Esophagus squamous epithelium (tissue), 5 donors: Measurements from ENCODE around the gene GFRA3. TPM values are rescaled to one million over a fixed set of nuclear protein-coding genes. Genes with fewer than 3 reads are reported as not detected.

Experiments
- DNase-seq: peaks from one replicate; lab custom pipeline; 2025; lab: John Stamatoyannopoulos, UW
- H3K27ac ChIP-seq, 4 donors: fragments of 200-600 bp; sonication (generic); one replicate each; pipeline ENCODE4 v1.5.1; 2016 to 2019; ENCODE audit warnings: mild to moderate bottlenecking in 1 of 4
- H3K27me3 ChIP-seq, 4 donors: fragments of 200-600 bp; sonication (generic); 1 replicate in 3 of 4; 2 replicates in 1 of 4; pipeline versions ENCODE4 v1.5.1 to v1.6.0; 2017 to 2021; ENCODE audit warnings: antibody characterized with exemption in 1 of 4
- H3K36me3 ChIP-seq, 3 donors: fragments of 200-600 bp; sonication (generic); one replicate each; pipeline ENCODE4 v1.5.1; 2016 to 2019
- H3K4me1 ChIP-seq, 3 donors: fragments of 200-600 bp; sonication (generic); one replicate each; pipeline ENCODE4 v1.5.1; 2017 to 2019
- H3K4me3 ChIP-seq, 4 donors: fragments of 200-600 bp; sonication (generic); 1 replicate in 3 of 4; 2 replicates in 1 of 4; pipeline ENCODE4 v1.5.1; 2016 to 2019; ENCODE audit warnings: mild to moderate bottlenecking in 2 of 4, moderate library complexity in 1 of 4
- H3K9me3 ChIP-seq, 3 donors: fragments of 200-600 bp; sonication (generic); one replicate each; pipeline ENCODE4 v1.5.1; 2016 to 2019
- CTCF ChIP-seq, 6 experiments: fragments of 450-650 bp in 4 of 6; fragments of 200-600 bp in 2 of 6; sonication (generic) in 2 of 6; IDR thresholded peaks; one replicate each; pipeline ENCODE4 v1.5.1; 2016 to 2019; ENCODE audit warnings: antibody characterized with exemption in 6 of 6, mild to moderate bottlenecking in 4 of 6, moderate library complexity in 4 of 6
- POLR2A ChIP-seq, 4 donors: fragments of 450-650 bp; IDR thresholded peaks; one replicate each; pipeline ENCODE4 v1.6.1; 2017; ENCODE audit warnings: antibody characterized with exemption in 4 of 4, mild to moderate bottlenecking in 4 of 4, moderate library complexity in 3 of 4
- WGBS, 2 donors: methylation state at CpG; one replicate each; pipeline ENCODE4 v1.1.5; 2018; 5-methylcytosine and 5-hydroxymethylcytosine counted together
- intact Hi-C: fragments of 100-400 bp; cut with DNase I; formaldehyde crosslinking; loops from one replicate; pipeline ENCODE4 v1.15.0; 2022
- total RNA-seq, 4 donors: library from RNA; depleted of rRNA; stranded (reverse); fragments of >200 nt; gene quantifications; one replicate each; pipeline ENCODE4 v1.1.0, GENCODE V29; 2016
- donor health status: DM: yes; HTN: yes; CAD: no.

Gene GFRA3
- total RNA-seq, 4 donors from 2014 or later = 0.35 to 0.41 TPM; not detected in 2

GRCh38 chr5:138271281-138271680 is 3.1 kb downstream of the GFRA3 start:
- intact Hi-C loops = no loop called here
- TF ChIP-seq POLR2A (IDR thresholded peaks at IDR 0.05) (no peak), CTCF (IDR thresholded peaks at IDR 0.05) (no peak)
- 61 to 72% methylated on average over 5 of the region's 5 CpGs for WGBS, 2 donors
- Histone ChIP-seq H3K4me1 (peaks cover 0 to 11% (median 6%) of the 10 kb centered on the region in 3 donors), H3K9me3 (no peaks in the 10 kb centered on the region), H3K27me3 (peaks cover 0 to 31% (median 0%) of the 10 kb centered on the region in 4 donors), H3K27ac (no peak overlapping the region), H3K36me3 (no peaks in the 10 kb centered on the region), H3K4me3 (no peak overlapping the region)
- no peak for DNase-seq

DNA sequence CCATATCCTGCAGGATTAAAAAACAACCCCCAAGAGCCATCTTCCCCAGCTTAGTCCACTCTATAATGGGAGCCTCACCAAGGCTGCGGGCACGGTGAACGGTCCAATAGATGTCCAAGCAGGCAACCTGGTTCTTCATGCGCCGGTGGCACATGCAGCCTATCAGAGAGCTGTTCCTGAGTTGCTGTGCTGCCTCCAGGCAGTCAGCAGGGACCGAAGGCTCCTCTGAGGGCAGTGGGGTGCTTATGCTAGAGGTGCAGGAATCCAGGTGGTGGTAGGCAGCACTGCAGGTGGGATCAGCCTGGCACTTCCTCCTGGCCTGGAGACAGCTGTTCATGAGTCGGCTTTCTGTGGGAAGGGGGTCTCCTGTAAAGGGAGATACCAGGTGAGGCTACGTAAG is 10.2 kb downstream of the GFRA3 start:
- Histone ChIP-seq H3K9me3 (no peaks in the 10 kb centered on the region), H3K4me1 (no peaks in the 10 kb centered on the region), H3K36me3 (no peaks in the 10 kb centered on the region), H3K4me3 (no peak overlapping the region), H3K27ac (no peak overlapping the region), H3K27me3 (peaks cover 0 to 10% (median 0%) of the 10 kb centered on the region in 4 donors)
- WGBS, 2 donors = 88 to 90% methylated on average over 5 to 7 of the region's 8 CpGs
- intact Hi-C loops = no loop called here
- TF ChIP-seq CTCF (IDR thresholded peaks at IDR 0.05) = no peak
- no peak for TF ChIP-seq POLR2A (IDR thresholded peaks at IDR 0.05)
- no peak for DNase-seq

DNA sequence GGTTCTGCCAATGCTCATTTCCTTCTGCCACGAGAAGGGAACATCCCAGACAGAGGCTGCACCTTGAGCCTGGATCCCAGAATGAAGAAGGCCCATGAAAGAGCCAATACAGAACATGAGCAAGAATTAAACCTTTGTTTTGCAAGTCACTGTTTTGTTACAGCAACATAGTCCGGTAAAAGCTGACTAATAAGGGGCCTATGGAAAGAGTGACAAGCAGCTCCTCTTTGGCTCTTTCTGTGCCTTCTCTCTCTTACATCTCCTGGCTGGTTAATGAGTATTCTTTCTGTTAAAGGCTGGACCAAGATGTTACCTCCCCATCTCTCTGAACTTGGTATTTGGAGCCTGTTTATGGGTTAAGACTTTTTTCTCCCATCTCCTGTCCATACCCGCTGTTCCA is 10.8 kb downstream of the GFRA3 start:
- TF ChIP-seq CTCF (IDR thresholded peaks at IDR 0.05) (no peak), POLR2A (IDR thresholded peaks at IDR 0.05) (no peak)
- Histone ChIP-seq H3K4me1 (no peaks in the 10 kb centered on the region), H3K27ac (no peak overlapping the region), H3K27me3 (peaks cover 0 to 10% (median 0%) of the 10 kb centered on the region in 4 donors), H3K9me3 (no peaks in the 10 kb centered on the region), H3K36me3 (no peaks in the 10 kb centered on the region), H3K4me3 (no peak overlapping the region)
- WGBS, 2 donors = 71 to 75% methylated on average over 2 to 3 of the region's 3 CpGs
- DNase-seq = no peak
- intact Hi-C loops = no loop called here

- no peak for TF ChIP-seq POLR2A (IDR thresholded peaks at IDR 0.05)
- TF ChIP-seq CTCF (IDR thresholded peaks at IDR 0.05) = no peak
- intact Hi-C loops = no loop called here
Observed at GRCh38 chr5:138258704-138259292, 15.6 kb downstream of the GFRA3 start.

DNA sequence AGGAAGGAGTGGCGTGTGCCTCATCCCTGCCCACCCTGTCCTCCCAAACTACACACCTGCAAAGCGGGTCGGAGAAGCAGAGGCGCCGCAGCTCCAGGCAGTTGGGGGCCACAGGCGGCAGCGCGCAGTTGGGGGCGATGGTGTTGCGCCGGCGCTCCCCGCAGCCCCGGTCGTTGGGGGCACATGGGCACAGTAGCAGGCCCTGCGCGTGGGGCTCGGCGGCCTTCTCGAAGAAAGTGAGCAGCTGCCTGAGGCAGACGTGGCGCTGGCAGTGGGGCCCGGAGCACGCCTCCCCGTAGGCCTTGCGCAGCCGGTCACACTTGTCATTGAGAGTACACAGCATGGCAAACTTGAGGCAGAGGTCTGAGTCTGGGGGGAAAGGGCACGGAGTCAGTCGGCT is 16.8 kb downstream of the GFRA3 start:
- Histone ChIP-seq H3K4me3 (no peak overlapping the region), H3K9me3 (no peaks in the 10 kb centered on the region), H3K27ac (no peak overlapping the region), H3K4me1 (no peaks in the 10 kb centered on the region), H3K27me3 (no peaks in the 10 kb centered on the region), H3K36me3 (no peaks in the 10 kb centered on the region)
- intact Hi-C loops = no loop called here
- no peak for DNase-seq
- TF ChIP-seq CTCF (IDR thresholded peaks at IDR 0.05) (no peak), POLR2A (IDR thresholded peaks at IDR 0.05) (no peak)
- WGBS, 2 donors = 49 to 74% methylated on average over 4 to 13 of the region's 29 CpGs

More at GRCh38 chr5:138258704-138259292, 15.6 kb downstream of the GFRA3 start:
- Histone ChIP-seq H3K27ac (no peak overlapping the region), H3K4me3 (no peak overlapping the region), H3K36me3 (no peaks in the 10 kb centered on the region), H3K9me3 (no peaks in the 10 kb centered on the region), H3K27me3 (no peaks in the 10 kb centered on the region), H3K4me1 (no peaks in the 10 kb centered on the region)
- no peak for DNase-seq
- 56 to 63% methylated on average over 4 of the region's 4 CpGs for WGBS, 2 donors
